GM04503 (cell line): ENCODE data around the gene PCMT1.
"Not testable (repeated sequence)": the region's sequence is repeated elsewhere in the genome, so short reads cannot be mapped to it uniquely, and the experiment has no call there.

Experiments
- DNase-seq: peaks from one replicate; pipeline ENCODE4 v3.0.0-alpha.2; 2012; ENCODE audit warnings: low read depth

Gene PCMT1

DNA sequence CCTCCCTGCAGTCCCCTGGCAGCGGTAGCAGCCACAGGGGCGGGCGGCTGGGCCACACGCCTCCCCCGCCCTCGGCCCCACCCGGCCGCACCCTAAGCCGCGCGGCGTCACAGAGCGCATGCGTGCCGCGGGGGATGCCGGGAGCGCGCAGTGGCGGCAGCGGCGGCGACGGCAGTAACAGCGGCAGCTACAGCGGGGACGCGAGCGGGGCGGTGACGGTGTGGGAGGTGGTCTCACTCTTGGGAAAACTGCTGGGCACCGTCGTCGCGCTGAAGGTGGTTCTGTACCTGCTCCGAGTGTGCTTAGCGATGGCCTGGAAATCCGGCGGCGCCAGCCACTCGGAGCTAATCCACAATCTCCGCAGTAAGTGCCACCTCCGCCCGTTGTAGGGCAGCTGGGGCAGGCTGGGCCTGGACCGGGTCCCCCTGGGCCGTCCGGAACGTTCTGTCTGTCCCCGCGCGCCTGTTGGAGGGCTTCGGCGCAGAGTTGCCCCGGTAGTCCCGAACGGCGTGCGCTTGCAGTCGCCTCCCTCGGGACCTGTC, at the start of gene PCMT1:
Gene PCMT1, plus strand, starts transcription at position 148 of the 542 bp plus-strand sequence. Its CDS starts 161 bp downstream, at position 309.
- no peak for DNase-seq

DNA sequence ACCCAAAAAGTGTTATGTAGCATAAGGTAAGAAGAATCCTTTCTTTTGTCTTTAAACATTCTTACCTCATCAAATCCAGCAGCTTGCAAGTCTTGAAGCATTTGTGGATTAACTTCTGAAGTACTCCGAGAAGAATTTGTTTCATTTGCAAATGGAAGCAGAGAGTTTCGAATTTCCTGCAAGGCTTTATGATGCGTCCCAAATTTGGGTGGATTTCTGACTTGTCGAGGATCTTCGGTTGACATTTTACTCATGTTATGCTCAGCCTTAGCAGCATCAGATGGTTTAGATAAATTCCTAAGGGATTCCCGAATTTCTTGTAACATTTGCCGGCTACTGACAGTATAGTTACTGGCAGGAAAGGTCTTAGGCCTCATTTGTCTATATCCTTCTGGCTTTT, 47.8 kb upstream of the PCMT1 start:
- DNase-seq, result no peak

DNA sequence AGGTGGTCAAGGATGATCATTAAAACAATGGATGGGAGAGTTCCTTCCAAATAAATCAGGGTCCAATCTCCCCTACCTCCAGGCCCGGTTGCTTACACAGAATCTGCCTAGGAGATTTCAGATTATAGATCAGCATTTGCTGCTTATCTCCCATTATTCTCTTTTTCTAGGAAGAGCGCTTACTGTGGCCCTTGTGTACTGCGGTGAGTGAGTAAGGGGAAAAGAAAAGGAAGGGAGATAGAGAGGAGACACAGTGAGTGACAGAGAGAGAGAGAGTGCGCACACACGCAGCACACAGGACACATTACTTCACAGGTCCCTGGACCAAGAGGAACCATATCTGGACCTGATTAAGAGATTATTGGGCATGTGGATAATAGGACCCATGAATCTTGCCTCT, 37.8 kb upstream of the PCMT1 start:
- DNase-seq, result no peak

DNA sequence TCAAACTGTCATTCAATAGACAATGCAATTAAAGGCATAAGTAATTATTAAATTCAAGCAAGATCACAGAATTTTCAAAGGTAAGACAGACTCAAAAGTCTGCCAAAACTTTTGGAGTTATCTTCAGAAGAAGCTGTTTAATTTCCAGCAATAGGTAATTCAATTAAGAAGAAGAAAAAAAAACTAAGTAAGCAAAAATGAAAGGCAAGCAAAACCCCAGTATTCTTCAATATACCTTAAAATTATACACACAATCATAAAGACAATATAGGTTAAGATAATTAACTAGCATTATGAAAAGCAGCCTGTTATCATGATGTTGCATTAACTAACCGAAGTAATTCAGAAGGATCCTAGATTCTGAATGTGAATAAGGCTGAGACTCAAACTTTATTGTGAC, 35.1 kb upstream of the PCMT1 start:
- DNase-seq, result no peak

DNA sequence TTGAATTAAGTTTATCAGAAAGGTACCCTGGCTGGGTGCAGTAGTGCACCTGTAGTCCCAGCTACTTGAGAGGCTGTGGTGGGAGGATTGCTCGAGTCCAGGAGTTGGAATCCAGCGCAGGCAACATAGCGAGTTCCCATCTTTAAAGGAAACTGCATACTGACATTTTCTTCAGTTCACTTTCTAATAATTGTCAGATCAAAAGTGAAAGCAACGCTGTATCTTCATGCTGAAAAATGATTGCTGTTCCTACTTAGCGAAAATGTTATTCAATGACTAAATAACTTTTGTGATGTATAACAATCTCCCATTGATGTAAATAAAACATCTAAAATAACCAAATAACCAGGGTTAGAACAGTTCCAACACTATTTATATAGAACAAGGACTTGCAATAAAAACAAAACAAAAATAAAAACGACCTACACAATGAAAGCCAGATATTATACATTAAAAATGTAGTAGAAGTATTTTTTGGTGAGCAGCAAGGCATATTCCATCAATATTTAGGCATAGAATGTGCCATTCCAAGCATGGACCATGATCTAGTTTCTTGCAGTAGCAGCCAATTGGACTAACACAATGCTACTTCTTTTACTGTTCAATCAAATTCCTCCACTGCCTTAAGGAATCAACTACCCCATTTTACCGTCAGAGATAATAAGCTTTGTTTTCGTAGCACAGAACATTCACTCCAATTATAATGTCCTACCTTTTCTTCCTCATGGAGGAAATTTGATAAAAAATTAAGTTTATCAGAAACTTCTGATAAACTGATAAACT, 33.2 kb upstream of the PCMT1 start:
- no peak for DNase-seq

DNA sequence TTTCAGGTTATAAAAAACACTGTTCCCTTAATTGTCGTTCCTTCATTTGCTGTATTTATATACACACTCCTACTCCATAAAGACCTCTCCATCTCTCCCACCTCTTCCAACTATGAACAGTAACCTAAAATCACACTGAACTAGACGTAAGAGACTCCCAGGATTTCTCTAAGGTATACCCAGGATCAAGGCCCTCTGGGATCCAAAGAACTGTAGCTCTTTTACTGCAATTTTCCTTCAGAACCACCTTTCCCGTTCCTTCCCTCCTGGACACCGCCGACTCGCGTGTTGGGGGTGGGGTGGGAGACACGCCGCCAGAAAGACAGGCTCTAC, 32.3 kb upstream of the PCMT1 start:
- no peak for DNase-seq

DNA sequence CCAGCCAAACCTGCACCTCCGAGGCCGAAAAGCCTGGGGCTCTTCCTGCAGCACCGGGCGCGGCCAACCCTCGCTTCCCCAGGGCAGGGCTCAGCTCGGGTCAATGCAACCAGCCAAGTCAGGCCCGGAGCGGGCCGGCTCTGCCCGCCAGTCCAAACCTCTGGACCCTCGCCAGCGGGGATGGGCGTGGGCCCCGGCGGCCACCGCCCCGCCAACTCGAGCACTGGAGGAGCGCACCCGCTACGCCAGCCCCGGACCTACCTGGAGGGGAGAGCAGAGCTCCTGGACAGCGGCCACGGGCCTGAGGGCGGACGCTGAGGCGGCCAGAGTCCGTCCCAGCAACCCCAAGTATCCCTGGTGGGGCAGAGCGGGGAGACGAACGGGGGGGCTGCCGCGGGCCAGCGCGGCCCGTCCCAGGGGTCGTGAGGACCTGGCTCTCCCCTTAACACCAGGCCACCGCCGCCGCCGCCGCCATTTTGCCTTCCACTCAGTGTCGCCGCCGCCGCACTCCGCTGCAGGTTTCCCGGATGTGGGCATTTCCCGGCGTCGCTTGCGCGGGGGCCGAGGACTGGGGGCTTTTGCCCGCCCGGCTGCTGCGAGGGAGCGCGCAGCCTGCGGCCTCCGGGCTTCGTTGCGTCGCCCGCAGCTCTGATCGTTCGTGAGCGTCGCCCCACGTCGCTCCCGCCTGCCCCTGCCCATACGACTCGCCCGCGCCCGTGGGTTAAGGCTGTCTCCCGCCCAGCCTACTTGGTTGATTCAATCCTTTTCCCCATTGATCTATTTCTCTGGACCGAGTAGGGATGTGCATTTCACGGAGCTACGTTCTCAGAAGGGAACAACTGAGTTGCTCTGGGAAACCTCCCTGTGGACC, 31.7 kb upstream of the PCMT1 start, which contains the start of gene LATS1:
Gene LATS1, minus strand, starts transcription at position 514 of the 871 bp plus-strand sequence. CDS start 15,975 bp downstream, outside the sequence.
- DNase-seq, result peak; percentile 45

DNA sequence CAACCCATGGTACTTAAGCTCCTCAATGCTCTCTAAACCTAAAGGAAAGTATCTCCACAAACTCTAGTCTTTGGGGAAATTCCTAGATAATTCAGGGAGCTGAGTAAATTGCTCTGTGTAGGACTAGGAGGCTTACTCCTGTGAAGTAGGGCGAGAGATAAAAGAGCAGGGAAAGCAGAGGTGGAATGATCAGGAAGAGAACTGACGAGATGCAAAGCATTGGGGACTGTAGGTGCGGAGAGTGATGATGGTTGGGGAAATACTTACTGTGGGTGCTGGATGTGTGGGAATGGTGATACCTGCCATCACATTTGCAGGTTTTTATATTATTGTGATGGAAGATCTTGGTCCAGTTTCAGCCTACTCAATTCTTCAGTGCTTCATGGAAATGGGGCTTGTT, 30.0 kb upstream of the PCMT1 start:
- DNase-seq, result no peak

DNA sequence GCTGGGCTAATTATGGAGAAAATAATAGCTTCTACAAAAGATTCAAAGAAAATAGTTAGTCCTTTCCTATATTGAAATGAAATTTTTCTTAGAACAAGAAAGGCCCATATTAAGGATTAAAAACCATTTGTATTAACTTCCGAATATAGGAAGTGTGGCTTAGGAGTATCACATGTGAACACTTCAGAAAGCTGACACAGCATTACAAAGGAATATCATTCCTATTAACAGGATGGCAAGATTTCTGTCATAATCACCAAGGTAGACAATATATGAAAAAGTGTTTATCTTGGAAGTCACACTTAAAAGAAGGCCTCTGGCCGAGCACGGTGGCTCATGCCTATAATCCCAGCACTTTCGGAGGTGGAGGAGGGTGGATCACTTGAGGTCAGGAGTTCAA, 26.3 kb upstream of the PCMT1 start:
- DNase-seq, result no peak

DNA sequence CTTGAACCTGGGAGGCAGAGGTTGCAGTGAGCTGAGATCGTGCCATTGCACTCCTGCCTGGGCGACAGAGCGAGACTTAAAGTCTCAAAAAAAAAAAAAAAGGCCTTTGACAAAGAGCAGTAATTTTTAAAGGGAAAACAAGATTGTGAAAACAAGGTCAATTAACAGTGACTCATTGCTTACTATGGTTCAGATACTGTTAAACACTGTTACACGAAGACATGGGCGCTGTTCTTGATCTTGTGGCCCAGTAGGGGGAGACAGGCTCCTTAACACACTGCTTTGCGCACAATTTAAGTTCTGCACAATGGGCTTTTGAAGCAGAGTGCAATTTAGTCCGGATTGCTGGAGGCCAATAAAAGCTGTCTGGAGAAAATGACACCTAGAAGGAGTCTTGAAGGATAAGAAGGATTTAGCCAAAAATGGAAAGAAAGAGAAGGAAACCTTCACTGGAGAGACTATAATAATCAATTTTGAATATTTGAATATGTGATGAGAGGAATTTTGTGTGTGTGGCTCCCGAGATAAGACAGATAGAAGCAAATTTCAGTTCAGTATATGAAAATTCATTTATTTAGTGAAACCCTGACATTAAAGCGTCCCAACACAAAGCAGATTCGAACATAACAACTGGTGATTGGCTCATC, 25.6 kb upstream of the PCMT1 start:
- DNase-seq, result peak; percentile 59

DNA sequence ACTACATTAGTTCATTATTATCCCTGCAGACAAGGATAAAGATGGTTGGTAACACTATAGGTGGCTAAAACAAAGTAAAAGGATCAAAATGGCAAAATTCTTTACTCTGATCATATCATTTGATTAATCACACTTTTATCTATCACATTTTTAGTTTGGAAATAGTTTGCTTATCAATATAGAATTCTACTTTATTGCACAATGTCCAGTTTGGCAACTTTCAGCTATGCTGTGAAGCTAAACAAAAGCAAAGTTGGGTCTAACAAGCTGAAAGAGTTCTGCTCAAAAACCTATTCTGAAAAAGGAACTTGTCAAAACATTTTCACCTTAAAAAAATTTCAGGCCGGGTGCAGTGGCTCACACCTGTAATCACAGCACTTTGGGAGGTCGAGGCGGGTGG, 23.8 kb upstream of the PCMT1 start:
- DNase-seq, result no peak

DNA sequence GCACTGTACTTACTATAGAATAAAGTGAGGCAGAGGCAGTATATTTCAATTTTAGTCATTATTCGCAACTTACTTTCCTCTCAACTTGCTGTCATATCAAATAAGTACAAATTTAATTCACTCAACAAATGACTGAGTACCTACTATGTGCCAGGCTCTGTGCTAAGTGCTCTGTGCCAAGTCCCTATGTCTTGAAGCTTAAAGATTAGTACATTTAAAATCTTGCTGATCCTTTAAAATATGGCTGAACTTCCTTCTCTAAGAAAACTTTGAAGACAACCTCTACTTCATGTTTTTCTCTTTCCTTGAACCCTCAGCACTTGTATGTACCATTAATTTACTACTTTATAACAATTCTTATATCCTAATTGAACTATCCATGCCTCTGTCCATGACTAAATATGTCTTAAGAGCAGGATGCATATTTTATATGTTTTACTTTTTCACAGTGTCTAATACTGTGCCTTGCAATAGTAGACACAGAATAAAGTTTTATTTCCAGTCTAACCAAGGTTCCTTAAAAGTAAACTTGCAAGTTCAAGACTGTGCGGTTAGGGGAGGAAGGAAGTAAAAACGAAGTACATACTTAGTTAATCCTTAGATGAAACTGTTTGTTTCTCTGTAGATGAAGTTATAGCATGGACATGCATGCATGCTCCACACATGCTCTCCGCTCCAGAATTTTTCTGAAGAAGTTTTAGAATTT, 21.6 kb upstream of the PCMT1 start:
- no peak for DNase-seq

DNA sequence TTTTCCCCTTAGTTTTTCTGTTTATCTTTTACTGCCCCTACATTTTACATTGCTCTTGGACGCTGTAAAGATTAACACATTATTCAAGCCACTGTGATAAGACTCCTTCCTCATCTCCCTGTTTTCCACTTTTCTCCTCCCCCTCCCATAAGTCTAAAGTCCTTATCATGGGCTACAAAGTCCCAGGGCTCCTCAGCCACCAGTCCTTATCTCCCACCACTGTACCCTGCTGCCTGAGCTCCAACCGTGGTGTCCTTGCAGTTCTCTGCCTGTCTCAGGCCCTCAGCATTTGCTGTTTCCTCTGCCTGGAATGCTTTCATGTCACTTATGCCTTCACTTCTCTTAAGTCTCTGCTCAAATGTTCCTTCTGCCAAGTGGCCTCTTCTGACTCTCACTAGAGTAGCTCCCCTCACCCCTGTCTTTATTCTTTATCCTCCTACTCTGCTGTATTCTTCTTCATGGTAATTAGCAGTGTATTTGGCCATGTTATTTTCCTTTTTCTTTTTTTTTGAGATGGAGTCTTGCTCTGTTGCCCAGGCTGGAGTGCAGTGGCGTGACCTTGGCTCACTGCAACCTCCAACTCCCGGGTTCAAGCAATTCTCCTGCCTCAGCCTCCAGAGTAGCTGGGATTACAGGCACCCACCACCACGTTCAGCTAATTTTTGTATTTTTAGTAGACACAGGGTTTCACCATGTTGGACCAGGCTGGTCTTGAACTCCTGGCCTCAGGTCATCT, 20.9 kb upstream of the PCMT1 start:
- DNase-seq, result no peak

DNA sequence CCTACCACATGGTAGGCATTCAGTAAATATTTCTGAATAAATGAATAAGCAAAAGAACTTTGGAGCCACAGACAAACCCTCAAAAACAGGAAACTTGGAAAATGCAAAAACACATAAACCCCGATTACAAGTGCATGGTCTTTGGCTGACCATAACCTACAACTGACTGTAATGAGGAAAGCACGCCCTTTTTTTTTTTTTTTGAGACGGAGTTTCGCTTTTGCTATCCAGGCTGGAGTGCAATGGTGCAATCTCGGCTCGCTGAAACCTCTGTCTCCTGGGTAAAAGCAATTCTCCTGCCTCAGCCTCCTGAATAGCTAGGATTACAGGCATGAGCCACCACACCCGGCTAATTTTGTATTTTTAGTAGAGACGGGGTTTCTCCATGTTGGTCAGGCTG, 19.7 kb upstream of the PCMT1 start:
- DNase-seq, result no peak

DNA sequence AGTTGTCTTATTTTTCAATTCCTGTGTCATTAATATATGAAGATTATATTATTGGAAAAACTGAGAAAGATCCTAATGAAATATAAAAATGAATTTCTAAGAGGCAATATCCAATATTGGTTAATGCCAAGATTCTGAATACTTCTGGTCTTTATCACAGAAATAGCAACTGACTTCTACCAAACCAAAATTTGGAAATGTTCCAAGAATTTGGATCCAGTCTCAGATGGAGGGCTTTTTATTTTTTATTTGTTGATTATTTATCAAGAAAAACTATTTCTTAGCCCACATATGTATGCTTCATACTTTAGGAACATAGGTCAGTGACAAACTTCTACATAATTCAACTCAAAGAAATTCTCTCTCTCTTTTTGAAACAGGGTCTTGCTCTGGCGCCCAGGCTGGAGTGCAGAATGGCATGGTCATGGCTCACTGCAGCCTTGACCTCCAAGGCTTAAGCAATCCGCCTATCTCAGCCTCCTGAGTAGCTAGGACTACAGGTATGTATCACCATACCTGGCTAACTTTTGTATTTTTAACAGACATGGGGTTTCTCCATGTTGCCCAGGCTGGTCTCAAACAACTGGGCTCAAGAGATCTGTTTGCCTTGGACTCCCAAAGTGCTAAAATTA, 16.3 kb upstream of the PCMT1 start:
- DNase-seq, result no peak

DNA sequence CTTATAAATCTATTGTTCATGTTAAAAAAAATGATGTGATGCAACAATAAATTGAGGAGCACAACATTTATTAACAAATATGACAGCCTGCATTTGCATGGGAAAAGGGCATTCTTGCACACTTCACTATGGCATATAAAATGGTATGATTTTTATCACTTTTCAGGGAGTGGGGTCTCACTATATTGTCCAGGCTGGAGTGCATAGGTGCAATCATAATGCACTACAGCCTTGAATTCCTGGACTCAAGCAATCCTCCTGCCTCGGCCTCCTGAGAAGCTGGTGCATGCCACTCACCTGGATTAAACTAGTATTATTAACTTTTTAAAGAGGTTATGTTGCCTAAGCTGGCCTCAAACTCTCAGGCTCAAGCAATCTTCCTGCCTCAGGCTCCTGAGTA, 14.6 kb upstream of the PCMT1 start:
- no peak for DNase-seq

DNA sequence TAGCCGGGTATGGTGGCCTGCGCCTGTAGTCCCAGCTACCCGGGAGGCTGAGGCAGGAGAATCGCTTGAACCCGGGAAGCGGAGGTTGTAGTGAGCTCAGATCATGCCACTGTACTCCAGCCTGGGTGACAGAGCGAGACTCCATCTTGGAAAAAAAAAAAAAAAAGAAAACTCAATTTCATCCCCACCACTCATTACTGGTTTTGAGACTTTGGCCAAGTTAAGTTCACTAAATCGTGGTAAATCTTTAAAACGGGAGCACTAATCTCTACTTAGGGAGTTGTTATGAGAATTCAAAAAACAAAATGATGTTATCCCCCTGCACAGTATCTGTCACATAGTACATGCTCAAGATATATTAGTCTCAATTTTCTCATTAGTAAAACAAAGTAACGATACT, 4.3 kb upstream of the PCMT1 start:
- not testable (repeated sequence) for DNase-seq

DNA sequence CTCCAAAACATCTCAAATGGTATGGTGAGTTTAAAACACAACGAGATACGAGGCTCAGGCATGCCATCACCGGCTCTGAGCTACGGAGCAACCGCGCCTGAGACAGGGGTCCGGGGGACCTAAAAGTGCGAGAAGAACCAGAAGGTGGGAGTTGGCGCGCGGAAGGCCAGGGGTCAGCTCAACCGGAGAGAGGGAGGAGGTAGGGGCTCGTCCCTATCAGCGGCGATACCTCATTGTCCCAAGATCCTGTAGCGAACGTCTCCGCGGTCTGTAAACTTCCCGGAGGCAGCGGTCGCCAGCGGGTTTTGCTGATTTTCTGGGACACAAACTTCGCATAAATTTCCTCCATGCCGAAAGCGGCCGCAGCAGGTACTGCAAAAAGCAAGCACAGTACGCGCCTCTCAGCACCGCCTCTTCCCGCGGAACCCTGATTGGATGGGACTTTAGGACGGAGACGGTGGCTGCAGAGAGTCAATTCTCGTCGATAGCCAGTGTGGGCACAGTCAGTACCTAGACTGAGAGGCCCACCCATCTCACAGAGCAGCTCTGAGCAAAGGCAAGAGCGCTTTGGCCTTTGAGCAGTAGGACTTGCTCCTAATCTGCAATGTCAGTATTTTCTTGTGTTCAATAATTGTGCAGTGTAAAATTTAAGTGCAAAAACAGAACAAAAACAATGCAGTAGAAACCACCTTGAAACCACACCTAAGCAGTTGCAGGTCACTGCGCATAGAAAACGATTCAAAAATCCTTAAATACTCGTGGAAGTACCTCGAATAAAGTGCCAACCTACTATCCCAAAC, 3.2 kb upstream of the PCMT1 start, which contains the start of gene NUP43:
Gene NUP43, minus strand, starts transcription at position 383 of the 800 bp plus-strand sequence. Its CDS starts 34 bp downstream, at position 349.
- DNase-seq, result peak; percentile 72

DNA sequence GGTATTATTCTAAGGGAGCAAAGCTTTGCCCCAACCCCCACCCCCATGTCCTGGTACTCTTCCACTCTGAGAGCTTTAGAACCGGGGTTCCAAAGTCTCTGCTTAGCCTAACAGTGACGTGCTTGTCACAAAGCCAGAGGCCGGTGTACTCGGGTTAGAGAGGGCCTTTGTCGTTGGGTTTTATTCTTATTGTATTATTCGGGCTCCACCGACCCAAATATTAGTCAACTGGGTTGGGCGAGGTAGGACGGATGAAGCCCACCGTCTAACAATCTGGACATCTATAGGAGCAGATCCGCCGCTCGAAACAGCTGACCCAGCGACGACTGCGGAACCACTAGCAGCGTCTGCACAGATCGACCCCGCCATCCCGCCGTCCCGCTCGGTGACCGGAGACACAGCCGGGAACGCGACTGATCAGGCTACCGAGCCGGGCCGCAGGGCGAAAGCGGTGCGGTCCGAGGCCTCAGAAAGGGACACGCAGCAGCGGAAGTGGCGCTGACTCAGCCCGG, 403 bp upstream of the PCMT1 start:
- DNase-seq, result not testable (repeated sequence)
